ENCODE results near the gene HFE.
"Not testable (repeated sequence)": the region's sequence is repeated elsewhere in the genome, so short reads cannot be mapped to it uniquely, and the experiment has no call there.

HFE gene

GRCh38 chr6:26115226-26115625 lies 28.0 kb downstream of the HFE start:
- no peak for DNase-seq

- DNase-seq: no peak
These were observed 29.0 kb downstream of the HFE start for GRCh38 chr6:26116267-26116666.

- DNase-seq: no peak
These were observed 31.8 kb downstream of the HFE start for GRCh38 chr6:26118999-26119398.

- DNase-seq: not testable (repeated sequence)
These were observed 32.9 kb downstream of the HFE start for GRCh38 chr6:26120115-26120514.

GRCh38 chr6:26120807-26121140 lies 33.5 kb downstream of the HFE start:
- no peak for DNase-seq

- DNase-seq: no peak
These were observed 34.1 kb downstream of the HFE start for GRCh38 chr6:26121141-26122004.

GRCh38 chr6:26122005-26122388 lies 34.8 kb downstream of the HFE start:
- no peak for DNase-seq

- DNase-seq: no peak
These were observed 35.2 kb downstream of the HFE start for GRCh38 chr6:26122402-26122792.

GRCh38 chr6:26122793-26123674 lies 35.8 kb downstream of the HFE start:
- peak; percentile 76 for DNase-seq

- peak; percentile 60 for DNase-seq
These were observed 36.4 kb downstream of the HFE start for GRCh38 chr6:26123675-26123946.

GRCh38 chr6:26123947-26124780 lies 36.9 kb downstream of the HFE start:
- peak; percentile 43 for DNase-seq

- DNase-seq: peak; percentile 5
These were observed 37.8 kb downstream of the HFE start for GRCh38 chr6:26124781-26125685.

- DNase-seq: no peak
These were observed 39.4 kb downstream of the HFE start for GRCh38 chr6:26126394-26127235.

GRCh38 chr6:26128013-26128771 lies 41.0 kb downstream of the HFE start:
- DNase-seq: no peak

GRCh38 chr6:26129656-26130055 lies 42.4 kb downstream of the HFE start:
- DNase-seq: no peak

- no peak for DNase-seq
These were observed 43.5 kb downstream of the HFE start for GRCh38 chr6:26130581-26131249.

GRCh38 chr6:26131618-26132017 lies 44.4 kb downstream of the HFE start:
- DNase-seq: no peak

GRCh38 chr6:26133730-26134129 lies 46.5 kb downstream of the HFE start:
- no peak for DNase-seq

GRCh38 chr6:26136321-26136720 lies 49.1 kb downstream of the HFE start:
- DNase-seq: no peak
